C1 segment of cervical spinal cord (tissue), 14 donors: ENCODE data around the gene RANBP2.
"Not testable (repeated sequence)": the region's sequence is repeated elsewhere in the genome, so short reads cannot be mapped to it uniquely, and the experiment has no call there.

Experiments used
- DNase-seq, 14 donors: peaks; one replicate each; lab custom pipeline; 2025; lab: John Stamatoyannopoulos, UW

Gene RANBP2

GRCh38 chr2:108719149-108720044 lies at the start of gene RANBP2:
TSS of gene RANBP2 (plus strand) at chr2:108719482. CDS start at chr2:108719607, 125 bp downstream.
- peak; percentile 52 to 96 (median 89) for DNase-seq

DNA sequence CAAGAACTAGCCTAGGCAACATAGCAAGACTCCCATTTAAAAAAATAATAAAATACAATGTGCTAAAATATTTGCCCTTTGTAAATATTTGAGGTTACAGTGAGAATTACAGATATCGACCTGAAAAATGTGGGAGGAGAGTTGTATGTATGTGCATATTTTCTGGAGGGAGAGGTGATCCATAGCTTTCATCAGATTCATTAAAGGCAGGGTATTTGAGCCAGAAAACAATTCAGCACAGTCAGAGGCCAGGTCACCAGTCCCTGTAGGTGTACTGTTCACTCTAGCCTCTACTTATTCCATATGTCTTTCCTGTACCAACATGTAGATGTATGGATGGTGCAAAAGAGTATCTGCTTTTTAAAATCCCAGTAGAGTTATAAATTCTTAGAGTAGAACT lies 49.0 kb upstream of the RANBP2 start:
- not testable (repeated sequence) for DNase-seq

DNA sequence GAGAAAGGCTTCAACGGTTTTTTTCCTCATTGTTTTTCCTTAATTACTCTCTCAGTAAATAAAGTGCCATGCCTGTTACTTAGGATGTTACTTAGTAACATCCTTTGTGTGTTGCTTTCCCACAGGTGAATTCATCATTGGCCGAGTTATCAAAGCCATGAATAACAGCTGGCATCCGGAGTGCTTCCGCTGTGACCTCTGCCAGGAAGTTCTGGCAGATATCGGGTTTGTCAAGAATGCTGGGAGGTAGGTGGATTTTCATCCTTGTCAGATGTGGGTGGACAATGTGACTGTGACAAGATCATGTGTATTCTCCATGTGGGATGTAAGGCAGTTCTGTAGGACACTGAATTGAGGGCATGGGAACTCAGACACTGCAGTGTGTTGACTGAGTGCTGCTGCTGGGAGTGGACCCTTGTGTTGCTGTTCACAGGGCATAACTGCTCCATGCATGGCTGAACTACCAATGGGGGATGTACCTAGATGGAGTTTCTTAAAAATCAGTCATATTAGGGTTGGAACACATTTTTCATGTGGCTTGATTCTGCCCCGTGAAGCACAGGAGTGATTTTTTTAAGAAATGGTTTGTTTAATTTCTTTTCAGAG lies 47.0 kb upstream of the RANBP2 start:
- DNase-seq = not testable (repeated sequence)

GRCh38 chr2:108676522-108676921 lies 42.8 kb upstream of the RANBP2 start:
- not testable (repeated sequence) for DNase-seq

GRCh38 chr2:108677239-108677744 lies 42.0 kb upstream of the RANBP2 start:
- not testable (repeated sequence) for DNase-seq

GRCh38 chr2:108678198-108678651 lies 41.1 kb upstream of the RANBP2 start:
- DNase-seq = not testable (repeated sequence)

DNA sequence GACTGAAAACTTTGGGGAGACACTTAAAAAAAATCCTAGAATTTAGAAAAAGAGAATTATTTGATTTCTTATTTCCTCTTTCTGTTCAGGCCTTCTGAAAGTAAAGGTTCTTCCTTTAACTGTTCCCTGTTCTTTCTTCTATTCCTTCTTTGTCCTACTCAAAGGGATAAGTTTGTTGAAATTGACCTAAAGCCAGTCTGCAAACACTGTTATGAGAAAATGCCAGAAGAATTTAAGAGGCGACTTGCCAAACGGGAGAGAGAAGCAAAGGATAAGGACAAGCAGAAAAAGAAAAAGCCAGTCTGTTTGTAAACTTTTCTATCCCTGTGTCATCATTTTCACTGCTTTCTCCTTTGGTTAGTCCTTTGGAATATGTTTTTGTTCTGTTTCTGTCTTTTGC lies 38.5 kb upstream of the RANBP2 start:
- not testable (repeated sequence) for DNase-seq

DNA sequence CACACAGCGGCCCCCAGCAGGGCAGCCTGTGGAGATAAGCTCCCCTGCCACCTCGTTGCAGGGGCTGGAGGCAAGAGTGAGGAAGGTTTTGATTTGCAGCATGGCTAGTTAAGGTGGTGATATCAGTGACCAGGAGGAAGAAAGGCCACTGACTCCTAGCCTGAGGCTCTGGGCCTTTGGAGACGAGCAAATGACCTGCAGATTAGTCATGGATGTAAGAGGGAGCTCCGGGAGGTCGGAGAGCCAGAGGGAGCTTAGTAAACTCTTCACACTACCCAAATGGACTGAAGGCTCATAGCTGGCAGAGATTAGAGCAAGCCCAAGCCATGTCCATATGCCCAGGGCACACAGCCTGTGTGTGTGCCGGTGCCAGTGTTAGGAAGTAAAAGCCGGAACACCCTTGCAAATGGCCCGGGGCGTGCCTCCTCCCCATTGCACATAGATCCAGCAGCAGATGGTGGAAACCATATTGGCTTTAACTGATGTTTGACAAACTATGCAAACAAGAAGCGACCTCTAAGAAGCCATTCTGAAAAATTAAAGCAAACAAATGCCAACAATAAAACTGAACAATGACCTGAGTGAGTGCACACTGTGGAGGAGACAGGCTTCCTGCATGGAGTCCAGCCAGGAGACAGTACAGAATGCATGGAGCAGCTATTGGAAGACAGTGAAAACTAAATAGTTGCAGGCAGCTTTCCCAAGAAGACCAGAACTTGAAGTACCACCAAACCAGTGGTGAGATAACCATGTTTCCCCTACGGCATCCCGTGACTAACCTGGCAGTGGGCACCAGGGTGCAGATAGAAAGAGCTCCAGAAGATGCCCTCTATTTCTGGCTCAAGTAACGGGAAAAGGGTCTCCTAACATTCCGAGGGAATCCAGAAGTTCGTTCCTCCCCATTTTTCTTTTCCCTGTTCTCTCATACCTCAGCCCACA lies 30.2 kb upstream of the RANBP2 start:
- not testable (repeated sequence) for DNase-seq

GRCh38 chr2:108690001-108690400 lies 29.3 kb upstream of the RANBP2 start:
- not testable (repeated sequence) for DNase-seq

DNA sequence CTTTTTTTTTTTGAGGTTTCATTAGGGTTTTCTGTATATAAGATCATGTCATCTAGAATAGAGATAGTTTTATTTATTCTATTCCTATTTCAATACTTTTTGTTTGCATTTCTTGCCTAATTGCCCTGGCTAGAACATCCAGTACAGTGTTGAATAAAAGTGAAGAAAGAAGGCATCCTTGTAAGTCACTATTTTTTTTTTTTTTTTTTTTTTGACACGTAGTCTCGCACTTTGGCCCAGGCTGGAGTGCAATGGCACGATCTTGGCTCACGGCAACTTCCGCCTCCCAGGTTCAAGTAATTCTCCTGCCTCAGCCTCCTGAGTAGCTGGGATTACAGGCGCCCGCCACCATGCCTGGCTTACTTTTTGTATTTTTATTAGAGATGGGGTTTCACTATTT lies 27.8 kb upstream of the RANBP2 start:
- no peak for DNase-seq

DNA sequence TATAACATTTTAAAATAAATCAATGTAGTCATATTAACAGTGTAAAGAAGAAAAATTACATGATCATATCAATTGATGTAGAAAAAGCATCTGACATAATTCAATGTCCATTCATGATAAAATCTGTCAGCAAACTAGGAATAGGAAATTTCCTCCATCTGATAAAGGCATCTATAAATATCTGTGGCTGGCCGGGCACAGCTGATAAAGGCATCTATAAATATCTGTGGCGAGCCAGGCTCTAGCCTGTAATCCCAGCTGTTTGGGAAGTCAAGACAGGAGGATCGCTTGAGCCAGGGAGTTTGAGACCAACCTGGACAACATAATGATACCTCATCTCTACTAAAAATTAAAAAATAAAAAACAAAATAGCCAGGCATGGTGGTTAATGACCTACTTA lies 18.1 kb upstream of the RANBP2 start:
- no peak for DNase-seq

GRCh38 chr2:108701806-108702205 lies 17.5 kb upstream of the RANBP2 start:
- DNase-seq = no peak

- no peak for DNase-seq
Observed at GRCh38 chr2:108704871-108705270, 14.4 kb upstream of the RANBP2 start.

GRCh38 chr2:108707300-108707699 lies 12.0 kb upstream of the RANBP2 start:
- DNase-seq = no peak

- DNase-seq = not testable (repeated sequence)
Observed at GRCh38 chr2:108716971-108717370, 2.3 kb upstream of the RANBP2 start.

DNA sequence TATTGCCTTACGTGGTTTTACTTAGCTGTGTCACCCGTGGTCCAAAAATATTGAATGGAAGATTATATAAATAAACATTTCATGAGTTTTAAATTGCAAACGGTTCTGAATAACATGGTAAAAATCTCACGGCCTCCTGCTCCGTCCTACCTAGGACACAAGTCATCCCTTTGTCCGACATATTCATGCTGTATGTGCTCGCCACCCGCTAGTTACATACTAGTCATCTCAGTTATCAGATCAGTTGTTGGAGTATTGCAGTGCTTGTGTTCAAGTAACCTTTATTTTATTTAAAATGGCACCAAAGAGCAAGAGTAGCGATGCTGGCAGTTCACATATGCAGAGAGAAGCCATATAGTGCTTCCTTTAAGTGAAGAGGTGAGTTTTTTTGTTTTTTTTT lies 6.8 kb downstream of the RANBP2 start:
- DNase-seq = not testable (repeated sequence)

- DNase-seq = not testable (repeated sequence)
Observed at GRCh38 chr2:108734656-108735055, 15.4 kb downstream of the RANBP2 start.

- not testable (repeated sequence) for DNase-seq
Observed at GRCh38 chr2:108757973-108758372, 38.7 kb downstream of the RANBP2 start.

GRCh38 chr2:108762618-108763017 lies 43.3 kb downstream of the RANBP2 start:
- DNase-seq = not testable (repeated sequence)

DNA sequence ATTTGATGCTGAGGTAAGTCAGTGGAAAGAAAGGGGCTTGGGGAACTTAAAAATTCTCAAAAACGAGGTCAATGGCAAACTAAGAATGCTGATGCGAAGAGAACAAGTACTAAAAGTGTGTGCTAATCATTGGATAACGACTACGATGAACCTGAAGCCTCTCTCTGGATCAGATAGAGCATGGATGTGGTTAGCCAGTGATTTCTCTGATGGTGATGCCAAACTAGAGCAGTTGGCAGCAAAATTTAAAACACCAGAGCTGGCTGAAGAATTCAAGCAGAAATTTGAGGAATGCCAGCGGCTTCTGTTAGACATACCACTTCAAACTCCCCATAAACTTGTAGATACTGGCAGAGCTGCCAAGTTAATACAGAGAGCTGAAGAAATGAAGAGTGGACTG lies 47.4 kb downstream of the RANBP2 start:
- not testable (repeated sequence) for DNase-seq

GRCh38 chr2:108767859-108768258 lies 48.6 kb downstream of the RANBP2 start:
- DNase-seq = not testable (repeated sequence)
